ENCODE data around the gene HGS. TPM values are rescaled to one million over a fixed set of nuclear protein-coding genes. Genes with fewer than 3 reads are reported as not detected.

The HGS gene
- total RNA-seq, 1 donor from 2014 or later = 142 TPM

DNA sequence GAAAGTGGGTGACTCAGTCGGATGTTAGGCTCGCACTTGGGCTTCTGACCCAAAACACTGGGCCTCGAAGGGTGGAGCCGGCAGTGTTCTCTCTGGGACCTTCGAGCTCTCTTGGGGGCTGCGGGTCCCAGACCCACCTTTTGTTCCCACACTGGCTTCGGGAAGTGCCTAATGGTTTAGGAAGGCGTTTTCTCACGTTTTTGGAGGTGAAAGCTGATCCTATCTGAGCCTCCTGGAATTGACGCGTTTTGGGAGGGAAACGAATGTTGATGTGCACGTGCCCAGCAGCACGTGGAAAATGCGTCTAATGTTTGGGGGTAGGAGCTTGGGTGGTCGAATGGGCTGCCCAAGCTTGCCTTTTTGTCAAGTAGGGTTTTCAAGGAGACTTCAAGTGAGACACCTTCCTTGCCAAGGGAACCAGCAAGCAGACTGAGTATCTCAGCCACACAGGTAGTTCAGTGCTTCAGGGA lies 666 bp downstream of the HGS start:
- TF ChIP-seq, protein P1, sequence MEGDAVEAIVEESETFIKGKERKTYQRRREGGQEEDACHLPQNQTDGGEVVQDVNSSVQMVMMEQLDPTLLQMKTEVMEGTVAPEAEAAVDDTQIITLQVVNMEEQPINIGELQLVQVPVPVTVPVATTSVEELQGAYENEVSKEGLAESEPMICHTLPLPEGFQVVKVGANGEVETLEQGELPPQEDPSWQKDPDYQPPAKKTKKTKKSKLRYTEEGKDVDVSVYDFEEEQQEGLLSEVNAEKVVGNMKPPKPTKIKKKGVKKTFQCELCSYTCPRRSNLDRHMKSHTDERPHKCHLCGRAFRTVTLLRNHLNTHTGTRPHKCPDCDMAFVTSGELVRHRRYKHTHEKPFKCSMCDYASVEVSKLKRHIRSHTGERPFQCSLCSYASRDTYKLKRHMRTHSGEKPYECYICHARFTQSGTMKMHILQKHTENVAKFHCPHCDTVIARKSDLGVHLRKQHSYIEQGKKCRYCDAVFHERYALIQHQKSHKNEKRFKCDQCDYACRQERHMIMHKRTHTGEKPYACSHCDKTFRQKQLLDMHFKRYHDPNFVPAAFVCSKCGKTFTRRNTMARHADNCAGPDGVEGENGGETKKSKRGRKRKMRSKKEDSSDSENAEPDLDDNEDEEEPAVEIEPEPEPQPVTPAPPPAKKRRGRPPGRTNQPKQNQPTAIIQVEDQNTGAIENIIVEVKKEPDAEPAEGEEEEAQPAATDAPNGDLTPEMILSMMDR (IDR thresholded peaks at IDR 0.05; ENCODE audit: unreplicated experiment) = no peak
- Mint-ChIP-seq H3K27me3 (ENCODE audit: unreplicated experiment) (peaks cover 16% of the 10 kb centered on the region), H3K27ac (ENCODE audit: unreplicated experiment) (peak overlapping the region; percentile 89), H3K36me3 (ENCODE audit: low read depth, unreplicated experiment) (peaks cover 29% of the 10 kb centered on the region), H3K9me3 (ENCODE audit: unreplicated experiment) (no peaks in the 10 kb centered on the region), H3K4me1 (ENCODE audit: unreplicated experiment) (peaks cover 24% of the 10 kb centered on the region), H3K4me3 (ENCODE audit: unreplicated experiment) (peak overlapping the region; percentile 92)
- DNase-seq (ENCODE audit: low spot score) = no peak

DNA sequence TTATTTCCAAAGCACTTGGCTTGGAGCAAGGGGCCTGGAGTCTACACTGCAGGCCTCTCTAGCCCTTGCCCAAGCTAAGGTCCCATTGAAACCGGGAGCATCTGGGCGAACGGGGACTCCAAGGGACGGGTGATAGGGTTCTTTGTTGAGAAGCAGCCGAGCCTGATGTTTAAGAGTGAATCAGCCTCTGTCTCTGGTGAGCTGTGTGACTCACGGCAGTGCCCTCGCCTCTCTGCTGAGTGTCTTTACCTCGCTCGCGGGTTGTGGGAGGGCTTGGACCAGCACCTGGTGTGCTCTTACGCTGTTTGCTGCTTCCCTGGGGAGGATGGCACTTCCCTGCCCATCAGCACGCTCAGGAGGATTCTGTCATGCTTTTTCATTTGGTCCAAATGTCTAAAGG lies 1.3 kb downstream of the HGS start:
- DNase-seq (ENCODE audit: low spot score) = no peak

DNA sequence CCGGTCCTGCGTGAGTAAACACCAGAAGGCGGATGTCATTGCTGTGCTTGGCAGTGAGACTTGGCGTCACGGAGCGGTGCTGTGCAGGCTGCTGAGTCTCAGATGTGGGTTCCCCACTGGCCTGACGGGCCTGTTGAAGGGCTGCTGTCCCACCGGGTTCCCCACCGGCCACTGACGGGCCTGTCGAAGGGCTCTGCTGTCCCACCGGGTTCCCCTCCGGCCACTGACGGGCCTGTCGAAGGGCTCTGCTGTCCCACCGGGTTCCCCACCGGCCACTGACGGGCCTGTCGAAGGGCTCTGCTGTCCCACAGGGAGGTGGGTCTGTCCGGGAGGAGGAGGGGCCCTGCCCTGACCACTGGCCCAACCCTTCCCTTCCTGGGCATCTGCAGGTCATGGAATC lies 2.8 kb downstream of the HGS start:
- Mint-ChIP-seq H3K9me3 (ENCODE audit: unreplicated experiment) (no peaks in the 10 kb centered on the region), H3K4me3 (ENCODE audit: unreplicated experiment) (no peak overlapping the region), H3K4me1 (ENCODE audit: unreplicated experiment) (peaks cover 25% of the 10 kb centered on the region), H3K27me3 (ENCODE audit: unreplicated experiment) (peaks cover 19% of the 10 kb centered on the region), H3K27ac (ENCODE audit: unreplicated experiment) (peak overlapping the region; percentile 71), H3K36me3 (ENCODE audit: low read depth, unreplicated experiment) (peaks cover 39% of the 10 kb centered on the region)
- DNase-seq (ENCODE audit: low spot score) = no peak
- TF ChIP-seq, protein P1 (IDR thresholded peaks at IDR 0.05; ENCODE audit: unreplicated experiment) = no peak

More for the DNA sequence above, 1.3 kb downstream of the HGS start:
- Mint-ChIP-seq H3K4me3 (ENCODE audit: unreplicated experiment) (peak overlapping the region; percentile 92), H3K27ac (ENCODE audit: unreplicated experiment) (peak overlapping the region; percentile 89), H3K9me3 (ENCODE audit: unreplicated experiment) (no peaks in the 10 kb centered on the region), H3K27me3 (ENCODE audit: unreplicated experiment) (peaks cover 19% of the 10 kb centered on the region), H3K36me3 (ENCODE audit: low read depth, unreplicated experiment) (peaks cover 35% of the 10 kb centered on the region), H3K4me1 (ENCODE audit: unreplicated experiment) (peaks cover 25% of the 10 kb centered on the region)
- TF ChIP-seq, protein P1 (IDR thresholded peaks at IDR 0.05; ENCODE audit: unreplicated experiment) = no peak

DNA sequence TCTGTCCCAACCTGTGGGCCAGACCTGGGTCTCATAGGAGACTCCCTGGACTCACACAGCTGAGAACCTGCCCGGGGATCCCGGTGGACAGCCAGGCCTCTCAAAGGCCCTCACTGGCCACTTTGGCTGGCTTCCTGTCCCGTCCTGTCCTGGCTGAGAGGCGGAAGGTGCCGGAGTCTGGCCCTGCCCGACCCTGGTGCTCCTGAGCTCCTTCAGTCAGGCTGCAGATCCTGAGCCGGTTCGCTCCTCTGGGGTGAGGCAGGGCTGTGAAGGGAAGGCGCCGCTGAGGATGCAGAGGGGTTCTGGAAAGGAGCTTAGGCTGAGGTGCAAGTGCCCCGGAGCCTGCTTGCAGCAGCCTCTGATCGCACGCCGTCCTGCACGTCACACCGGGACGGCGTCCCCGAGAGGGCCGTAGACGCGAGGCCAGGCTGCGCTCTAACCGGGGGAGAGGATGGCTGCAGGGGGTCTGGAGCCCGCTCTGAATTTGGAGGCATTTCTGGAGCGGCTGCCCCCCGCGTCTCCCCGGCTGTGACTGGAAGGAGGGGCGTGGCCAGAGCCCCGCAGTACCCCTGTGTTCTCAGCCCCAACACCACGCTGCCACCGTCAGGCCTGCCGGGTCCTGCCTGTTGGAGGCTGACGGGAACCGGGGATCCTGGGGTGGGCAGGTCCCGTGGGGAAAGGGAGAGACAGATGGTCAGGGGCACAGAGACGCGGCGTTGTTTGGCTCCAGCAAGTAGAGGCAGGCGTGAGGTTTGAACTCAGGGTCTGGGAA lies 4.1 kb downstream of the HGS start:
- Mint-ChIP-seq H3K9me3 (ENCODE audit: unreplicated experiment) (no peaks in the 10 kb centered on the region), H3K4me1 (ENCODE audit: unreplicated experiment) (peaks cover 17% of the 10 kb centered on the region), H3K27me3 (ENCODE audit: unreplicated experiment) (peaks cover 22% of the 10 kb centered on the region), H3K27ac (ENCODE audit: unreplicated experiment) (no peak overlapping the region), H3K4me3 (ENCODE audit: unreplicated experiment) (peak overlapping the region; percentile 67), H3K36me3 (ENCODE audit: low read depth, unreplicated experiment) (peaks cover 44% of the 10 kb centered on the region)
- no peak for DNase-seq (ENCODE audit: low spot score)
- TF ChIP-seq, protein P1 (IDR thresholded peaks at IDR 0.05; ENCODE audit: unreplicated experiment) = no peak

DNA sequence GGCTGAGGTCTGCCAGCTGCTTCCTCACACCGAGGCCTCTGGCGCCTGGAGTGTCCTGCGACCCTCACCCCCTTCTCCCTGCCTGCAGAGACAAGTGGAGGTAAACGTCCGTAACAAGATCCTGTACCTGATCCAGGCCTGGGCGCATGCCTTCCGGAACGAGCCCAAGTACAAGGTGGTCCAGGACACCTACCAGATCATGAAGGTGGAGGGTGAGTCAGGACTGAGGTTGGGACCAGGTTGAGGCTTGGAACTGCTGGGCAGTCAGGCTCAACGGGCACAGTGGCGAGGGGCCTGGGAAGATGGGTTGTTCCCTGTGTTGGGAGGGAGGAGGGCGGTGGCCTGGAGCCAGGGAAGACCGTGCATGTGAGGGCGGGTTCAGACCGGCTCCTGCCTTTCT lies 4.8 kb downstream of the HGS start:
- peaks cover 44% of the 10 kb centered on the region for H3K36me3 Mint-ChIP-seq (ENCODE audit: low read depth, unreplicated experiment)
- TF ChIP-seq, protein P1 (IDR thresholded peaks at IDR 0.05; ENCODE audit: unreplicated experiment) = no peak
- H3K27me3 Mint-ChIP-seq (ENCODE audit: unreplicated experiment) = peaks cover 21% of the 10 kb centered on the region
- H3K4me1 Mint-ChIP-seq (ENCODE audit: unreplicated experiment) = peaks cover 16% of the 10 kb centered on the region
- DNase-seq (ENCODE audit: low spot score) = no peak
- H3K9me3 Mint-ChIP-seq (ENCODE audit: unreplicated experiment) = no peaks in the 10 kb centered on the region
- no peak overlapping the region for H3K27ac Mint-ChIP-seq (ENCODE audit: unreplicated experiment)
- H3K4me3 Mint-ChIP-seq (ENCODE audit: unreplicated experiment) = peak overlapping the region; percentile 83
